Fibroblast of skin of left biceps (primary cell): Measurements from ENCODE around the gene MAPK8IP3.

Source experiments
- DNase-seq, 2 experiments: peaks; one replicate each; pipeline ENCODE4 v3.0.0-alpha.2; 2013; ENCODE audit warnings: low read depth in 2 of 2

MAPK8IP3 gene, protein sequence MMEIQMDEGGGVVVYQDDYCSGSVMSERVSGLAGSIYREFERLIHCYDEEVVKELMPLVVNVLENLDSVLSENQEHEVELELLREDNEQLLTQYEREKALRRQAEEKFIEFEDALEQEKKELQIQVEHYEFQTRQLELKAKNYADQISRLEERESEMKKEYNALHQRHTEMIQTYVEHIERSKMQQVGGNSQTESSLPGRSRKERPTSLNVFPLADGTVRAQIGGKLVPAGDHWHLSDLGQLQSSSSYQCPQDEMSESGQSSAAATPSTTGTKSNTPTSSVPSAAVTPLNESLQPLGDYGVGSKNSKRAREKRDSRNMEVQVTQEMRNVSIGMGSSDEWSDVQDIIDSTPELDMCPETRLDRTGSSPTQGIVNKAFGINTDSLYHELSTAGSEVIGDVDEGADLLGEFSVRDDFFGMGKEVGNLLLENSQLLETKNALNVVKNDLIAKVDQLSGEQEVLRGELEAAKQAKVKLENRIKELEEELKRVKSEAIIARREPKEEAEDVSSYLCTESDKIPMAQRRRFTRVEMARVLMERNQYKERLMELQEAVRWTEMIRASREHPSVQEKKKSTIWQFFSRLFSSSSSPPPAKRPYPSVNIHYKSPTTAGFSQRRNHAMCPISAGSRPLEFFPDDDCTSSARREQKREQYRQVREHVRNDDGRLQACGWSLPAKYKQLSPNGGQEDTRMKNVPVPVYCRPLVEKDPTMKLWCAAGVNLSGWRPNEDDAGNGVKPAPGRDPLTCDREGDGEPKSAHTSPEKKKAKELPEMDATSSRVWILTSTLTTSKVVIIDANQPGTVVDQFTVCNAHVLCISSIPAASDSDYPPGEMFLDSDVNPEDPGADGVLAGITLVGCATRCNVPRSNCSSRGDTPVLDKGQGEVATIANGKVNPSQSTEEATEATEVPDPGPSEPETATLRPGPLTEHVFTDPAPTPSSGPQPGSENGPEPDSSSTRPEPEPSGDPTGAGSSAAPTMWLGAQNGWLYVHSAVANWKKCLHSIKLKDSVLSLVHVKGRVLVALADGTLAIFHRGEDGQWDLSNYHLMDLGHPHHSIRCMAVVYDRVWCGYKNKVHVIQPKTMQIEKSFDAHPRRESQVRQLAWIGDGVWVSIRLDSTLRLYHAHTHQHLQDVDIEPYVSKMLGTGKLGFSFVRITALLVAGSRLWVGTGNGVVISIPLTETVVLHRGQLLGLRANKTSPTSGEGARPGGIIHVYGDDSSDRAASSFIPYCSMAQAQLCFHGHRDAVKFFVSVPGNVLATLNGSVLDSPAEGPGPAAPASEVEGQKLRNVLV (N-terminal part only)

DNA sequence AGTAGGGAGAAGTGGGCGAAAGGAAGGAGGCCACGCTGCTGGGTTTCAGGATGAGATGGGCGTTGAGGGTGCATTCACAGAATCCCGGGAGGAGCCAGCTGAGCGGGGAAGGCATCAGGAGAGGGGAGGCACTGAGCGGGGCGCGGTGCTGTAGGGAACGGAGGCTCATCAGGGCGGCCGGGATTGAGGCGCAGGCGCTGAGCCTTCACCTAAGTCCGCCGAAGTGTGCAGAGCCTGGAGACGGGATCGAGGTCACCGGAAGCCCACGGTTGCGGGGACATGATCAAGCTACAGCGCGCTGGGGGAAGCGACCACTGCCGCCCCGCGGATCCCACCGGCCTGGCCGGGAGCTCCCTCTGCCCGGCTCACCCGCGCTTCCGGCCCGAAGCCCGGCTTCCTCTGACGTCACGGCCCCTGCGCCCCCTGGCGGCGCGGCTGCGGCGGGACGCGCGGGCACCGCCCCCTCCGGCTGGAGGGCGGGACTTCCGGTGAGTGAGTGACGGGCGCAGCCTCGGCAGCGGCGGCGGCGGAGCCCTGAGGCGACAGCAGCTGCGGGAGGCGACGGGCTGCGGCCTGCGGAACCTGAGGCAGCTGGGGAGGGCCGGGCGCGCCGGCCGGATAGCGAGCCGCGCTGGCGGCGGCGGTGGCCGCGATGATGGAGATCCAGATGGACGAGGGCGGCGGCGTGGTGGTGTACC lies at the start of gene MAPK8IP3:
Gene MAPK8IP3, plus strand, starts transcription at position 508 of the 698 bp plus-strand sequence. Its CDS starts 145 bp downstream, at position 653.
- DNase-seq: peak; percentile 63 to 72

DNA sequence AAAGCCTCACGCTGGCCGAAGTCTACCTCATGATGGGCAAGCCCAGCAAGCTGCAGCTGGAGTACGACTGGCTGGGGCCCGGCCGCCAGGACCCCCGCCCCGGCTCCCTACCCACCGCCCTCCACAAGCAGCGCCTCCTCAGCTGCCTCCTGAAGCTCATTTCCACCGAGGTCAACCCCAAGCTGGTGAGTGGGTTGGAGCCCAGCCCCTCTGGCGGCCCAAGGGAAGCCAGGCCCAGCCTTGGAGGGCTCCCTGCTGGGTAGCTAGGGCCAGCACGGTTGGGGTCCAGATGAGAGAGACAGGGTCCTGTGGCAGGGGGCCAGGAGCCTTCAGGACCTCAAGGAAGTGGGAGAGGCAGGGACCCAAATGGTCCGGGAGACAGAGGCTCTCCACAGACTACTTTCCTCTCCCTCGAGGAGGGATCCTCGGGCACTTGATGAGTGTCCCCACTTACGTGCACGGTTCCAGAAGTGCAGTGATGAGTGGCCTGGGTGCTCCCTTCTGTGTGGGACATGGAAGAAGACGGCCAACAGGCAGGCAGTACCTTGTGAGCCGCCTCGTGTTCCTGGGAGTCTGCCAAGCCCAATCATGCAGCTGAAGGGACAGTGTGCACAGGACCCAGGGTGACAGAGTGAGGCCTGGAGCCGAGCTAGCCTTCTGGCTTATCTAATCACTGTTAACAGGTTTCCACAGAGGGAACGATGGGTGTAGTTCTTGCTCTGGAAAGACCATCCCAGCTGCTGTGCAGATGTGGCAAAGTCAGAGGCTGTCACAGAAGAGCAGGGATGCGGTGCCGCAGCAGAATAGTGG lies 49.0 kb upstream of the MAPK8IP3 start:
- DNase-seq: no peak

DNA sequence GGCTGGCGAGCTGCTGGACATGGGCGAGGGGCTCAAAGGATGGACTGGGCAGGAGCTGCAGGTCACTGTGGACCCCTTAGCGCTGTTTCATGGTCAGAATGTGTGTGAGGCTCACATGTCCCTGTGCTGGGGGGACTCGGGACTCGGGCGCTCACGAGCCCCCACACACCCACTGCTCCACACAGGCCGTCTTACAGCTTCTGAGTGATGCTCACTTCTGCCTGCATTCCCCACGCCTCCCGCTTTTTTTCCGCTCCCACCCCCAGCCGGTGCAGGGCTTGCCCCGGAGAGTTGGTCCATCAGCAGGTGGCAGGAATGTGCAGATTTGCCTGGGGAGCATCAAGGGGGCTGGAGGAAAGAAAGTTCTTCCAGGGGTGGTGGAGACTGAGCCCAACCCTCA lies 48.2 kb upstream of the MAPK8IP3 start:
- DNase-seq: no peak

DNA sequence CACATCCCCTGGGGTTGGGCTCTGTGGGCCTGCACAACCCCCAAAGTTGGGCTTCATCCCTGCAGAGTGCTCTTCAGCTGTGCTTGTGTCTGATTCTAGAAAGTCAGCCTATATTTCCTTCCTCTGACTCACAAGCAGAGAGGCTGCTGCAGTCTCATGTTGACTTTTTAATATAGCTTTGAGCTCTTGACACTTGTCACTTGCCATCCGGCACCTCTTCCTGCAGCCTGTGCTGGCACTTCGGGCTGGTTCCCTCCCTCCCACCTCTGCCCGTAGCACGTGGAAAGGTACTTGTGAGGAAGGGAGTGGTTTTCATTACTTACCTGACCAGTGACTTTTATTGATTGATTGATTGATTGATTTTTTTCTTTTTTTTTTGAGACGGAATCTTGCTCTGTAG lies 47.0 kb upstream of the MAPK8IP3 start:
- DNase-seq: no peak

DNA sequence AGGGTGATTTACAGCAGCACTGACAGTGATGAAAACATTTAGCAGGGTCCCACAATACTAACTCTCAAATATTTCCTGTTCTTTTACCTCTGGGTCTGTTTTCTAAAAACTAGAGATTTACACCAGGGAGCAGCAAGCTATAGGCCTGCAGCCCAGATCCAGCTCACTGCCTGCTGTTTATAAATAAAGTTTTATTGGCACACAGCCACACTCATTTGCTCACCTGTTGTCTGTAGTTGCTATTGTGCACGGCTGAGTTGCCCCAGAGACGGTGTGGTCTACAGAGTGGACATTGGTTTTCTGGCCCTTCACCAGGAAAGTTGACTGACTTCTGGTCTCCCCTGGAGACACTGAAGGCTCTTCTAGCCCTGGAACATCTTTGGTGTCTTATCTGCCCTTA lies 44.2 kb upstream of the MAPK8IP3 start:
- no peak for DNase-seq

DNA sequence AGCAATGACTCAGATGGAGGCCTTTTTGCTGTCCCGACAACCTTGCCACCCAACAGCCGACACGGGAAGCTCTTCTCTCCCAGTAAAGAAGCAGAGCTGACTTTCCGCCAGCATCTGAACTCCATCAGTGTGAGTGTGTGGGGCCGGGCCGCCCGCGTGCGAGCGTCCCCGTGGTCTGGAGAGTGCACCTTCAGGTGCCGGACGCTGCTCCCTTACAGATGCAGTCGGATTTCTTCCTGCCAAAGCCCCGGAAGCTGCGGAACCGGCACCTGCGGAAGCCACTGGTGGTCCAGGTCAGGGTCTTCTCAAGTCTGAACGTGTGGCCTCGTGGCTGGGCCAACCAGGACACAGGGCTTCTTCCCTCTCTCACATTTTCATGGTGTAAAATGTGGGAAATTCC lies 43.5 kb upstream of the MAPK8IP3 start:
- no peak for DNase-seq

DNA sequence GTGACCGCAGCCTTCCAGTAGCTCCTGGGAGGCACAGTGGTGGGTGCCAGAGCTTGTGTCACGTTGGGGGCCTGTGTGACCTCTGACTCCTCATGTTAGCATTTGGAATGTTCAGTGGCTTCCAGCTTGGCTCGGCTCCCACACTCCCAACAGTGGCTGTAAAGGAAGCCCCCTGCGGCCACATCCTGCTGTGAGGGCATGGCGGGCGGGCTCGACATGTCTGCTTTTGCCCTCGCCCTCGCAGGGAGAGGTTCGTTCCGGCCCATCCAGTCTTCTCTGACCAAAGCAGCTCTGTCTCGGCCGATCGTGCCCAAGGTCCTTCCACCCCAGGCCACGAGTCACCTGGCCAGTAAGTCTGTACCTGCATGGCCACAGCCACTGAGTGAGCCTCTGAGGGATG lies 40.2 kb upstream of the MAPK8IP3 start:
- no peak for DNase-seq

GRCh38 chr16:1666316-1666715 lies 39.7 kb upstream of the MAPK8IP3 start:
- no peak for DNase-seq

DNA sequence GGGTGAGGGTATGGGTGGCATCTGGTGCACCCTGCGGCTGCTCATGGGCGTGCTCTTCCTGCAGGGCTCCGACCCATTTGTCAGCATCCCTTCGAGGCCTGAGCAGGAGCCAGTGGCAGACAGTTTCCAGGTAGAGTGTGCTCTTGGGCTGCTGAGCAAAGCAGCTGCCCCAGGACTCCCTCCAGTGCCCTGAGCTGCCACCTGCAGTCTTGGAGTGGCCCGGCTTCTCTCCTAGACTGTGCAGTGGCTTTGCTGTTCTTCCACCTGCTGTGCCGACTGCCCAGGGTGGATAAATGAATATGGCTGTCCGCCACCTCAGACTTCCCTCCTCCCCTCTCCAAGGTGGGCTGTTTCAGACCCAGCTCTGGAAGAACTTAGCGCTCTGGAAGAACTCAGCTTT lies 38.7 kb upstream of the MAPK8IP3 start:
- no peak for DNase-seq

DNA sequence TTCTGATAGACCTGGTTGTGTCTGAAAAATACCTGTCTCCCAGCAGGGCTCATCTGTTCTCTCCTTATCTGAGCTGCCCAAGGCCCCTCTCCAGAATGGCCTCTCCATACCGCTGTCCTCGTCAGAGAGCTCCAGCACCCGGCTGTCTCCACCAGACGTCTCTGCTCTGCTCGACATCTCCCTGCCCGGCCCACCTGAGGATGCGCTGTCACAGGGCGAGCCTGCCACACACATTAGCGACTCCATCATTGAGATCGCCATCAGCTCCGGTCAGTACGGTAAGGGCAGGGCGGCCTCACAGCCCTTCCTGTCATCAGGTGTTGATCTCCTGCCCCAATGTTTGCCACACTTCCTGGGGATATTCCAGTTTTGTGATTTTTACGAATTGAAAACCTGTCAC lies 38.1 kb upstream of the MAPK8IP3 start:
- DNase-seq: no peak

DNA sequence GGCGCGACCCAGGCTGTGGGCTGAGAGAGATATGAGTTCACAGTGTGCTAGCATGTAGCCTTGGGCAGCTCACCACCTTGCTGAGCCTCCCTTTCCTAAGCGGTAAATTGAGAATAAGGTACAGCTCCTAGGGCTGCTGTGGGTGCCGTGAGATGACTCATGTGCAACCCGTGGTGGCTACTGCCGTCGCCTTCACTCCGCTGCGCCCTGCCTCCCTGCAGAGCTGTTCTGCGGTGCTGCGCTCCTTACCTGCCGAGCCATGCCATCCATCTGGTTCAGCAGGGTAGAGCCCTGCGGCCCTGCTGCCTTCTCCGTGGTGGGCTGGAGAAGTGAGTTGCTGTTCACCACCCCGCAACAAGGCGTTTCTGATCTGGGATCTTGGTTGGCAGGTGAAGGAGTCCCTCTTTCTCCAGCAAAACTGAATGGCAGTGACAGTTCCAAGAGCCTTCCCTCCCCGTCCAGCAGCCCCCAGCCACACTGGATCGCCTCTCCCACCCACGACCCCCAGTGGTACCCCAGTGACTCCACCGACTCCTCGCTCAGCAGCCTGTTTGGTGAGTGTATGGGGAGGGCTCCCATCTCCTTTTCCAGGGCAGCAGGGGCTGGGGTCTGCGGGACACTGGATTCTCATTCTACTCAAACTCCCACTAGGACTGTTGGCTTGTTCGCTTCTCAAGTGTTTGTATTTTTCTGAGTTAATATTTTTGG lies 37.2 kb upstream of the MAPK8IP3 start:
- DNase-seq: no peak

GRCh38 chr16:1669698-1670097 lies 36.3 kb upstream of the MAPK8IP3 start:
- DNase-seq: no peak

DNA sequence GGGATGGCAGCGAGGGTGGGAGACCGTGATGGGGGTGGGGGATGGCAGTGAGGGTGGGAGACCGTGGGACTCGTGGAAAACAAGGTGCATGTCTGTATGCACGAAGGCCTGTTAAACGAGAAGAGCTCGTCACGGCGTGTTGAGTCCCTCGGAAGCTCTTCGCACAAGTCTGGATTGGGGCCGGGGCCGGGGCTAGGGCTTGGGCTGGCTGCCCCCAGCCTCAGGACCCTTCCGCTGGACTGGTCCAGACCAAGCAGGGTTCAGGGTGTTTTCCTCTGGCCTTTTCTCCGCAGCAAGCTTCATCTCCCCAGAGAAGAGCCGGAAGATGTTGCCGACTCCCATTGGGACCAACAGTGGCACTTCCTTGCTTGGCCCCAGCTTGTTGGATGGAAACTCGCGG lies 35.6 kb upstream of the MAPK8IP3 start:
- DNase-seq: no peak

- no peak for DNase-seq
These were observed 35.1 kb upstream of the MAPK8IP3 start for GRCh38 chr16:1670866-1671265.

DNA sequence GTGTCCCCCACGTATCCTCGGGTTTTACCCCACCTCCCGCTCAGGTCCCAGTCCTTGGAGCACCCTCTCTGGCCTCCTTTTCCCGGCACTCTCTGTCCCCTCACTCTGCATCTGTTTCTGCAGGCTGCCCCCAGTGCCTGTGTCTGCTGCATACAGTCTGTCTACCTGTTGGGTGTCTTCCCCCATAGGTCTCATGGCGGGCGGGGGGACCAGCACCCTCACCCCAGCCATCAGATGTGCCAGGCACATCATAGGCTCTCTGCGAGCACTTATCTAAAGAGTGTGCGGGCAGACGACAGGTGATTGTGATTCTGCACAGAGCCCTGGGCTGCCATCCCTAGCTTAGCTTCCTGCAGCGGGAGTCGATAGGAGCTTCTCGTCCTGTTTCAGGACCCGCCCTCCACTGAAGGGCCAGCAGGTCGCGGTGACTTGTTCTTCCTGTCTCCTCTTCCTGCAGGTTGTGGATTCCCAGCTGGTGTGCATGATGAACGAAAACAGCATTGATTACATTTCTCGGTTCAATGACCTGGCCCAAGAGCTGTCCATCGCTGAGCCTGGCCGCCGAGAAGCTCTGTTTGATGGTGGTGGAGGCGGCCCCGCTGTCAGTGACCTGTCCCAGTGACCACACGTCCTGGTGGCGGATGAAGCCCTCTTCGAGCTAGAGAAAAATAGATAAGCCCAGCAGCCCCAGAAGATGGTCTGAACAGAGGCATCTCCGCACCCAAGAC lies 32.4 kb upstream of the MAPK8IP3 start:
- DNase-seq: no peak

- no peak for DNase-seq
These were observed 31.7 kb upstream of the MAPK8IP3 start for GRCh38 chr16:1674306-1674705.

- no peak for DNase-seq
These were observed 31.0 kb upstream of the MAPK8IP3 start for GRCh38 chr16:1674751-1675664.

DNA sequence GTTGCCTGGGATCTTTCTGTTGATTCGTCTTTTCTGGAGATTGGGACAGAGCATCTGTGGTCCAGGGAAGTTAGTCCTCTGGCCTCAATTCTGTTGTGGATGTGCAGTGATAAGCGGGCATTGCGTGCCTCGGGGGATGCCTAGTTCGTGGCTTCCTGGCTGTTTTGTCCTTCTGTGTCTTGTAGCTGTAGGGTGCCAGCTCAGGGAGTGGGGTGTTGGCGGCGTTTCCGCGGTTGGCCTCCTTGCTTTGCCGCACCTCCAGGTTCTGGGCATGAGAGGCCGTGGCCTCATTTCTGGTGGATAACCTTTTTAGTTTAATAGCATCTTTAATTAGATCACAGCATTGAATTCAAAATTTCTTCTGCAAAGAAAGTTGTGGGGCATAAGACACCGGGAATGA lies 29.3 kb upstream of the MAPK8IP3 start:
- DNase-seq: no peak
